HG03469 (cell line): Measurements from ENCODE around the gene NOTCH3.

Experiments
- ATAC-seq: cut with Tn5 transposase; IDR thresholded peaks from one replicate; pipeline ENCODE4 v1.9.1; 2021; ENCODE audit warnings: mild to moderate bottlenecking, moderate library complexity, moderate number of reproducible peaks; ENCODE audit not compliant: unreplicated experiment

The NOTCH3 gene

GRCh38 chr19:15170345-15170744, 30.4 kb downstream of the NOTCH3 start:
- ATAC-seq = no peak

GRCh38 chr19:15169541-15170285, 31.1 kb downstream of the NOTCH3 start:
- no peak for ATAC-seq

GRCh38 chr19:15166700-15167099, 34.1 kb downstream of the NOTCH3 start:
- ATAC-seq = no peak

- ATAC-seq = no peak
Measured at GRCh38 chr19:15161028-15161984, 39.5 kb downstream of the NOTCH3 start.

GRCh38 chr19:15159251-15159650, 41.5 kb downstream of the NOTCH3 start:
- ATAC-seq = no peak

GRCh38 chr19:15156391-15156790, 44.4 kb downstream of the NOTCH3 start:
- no peak for ATAC-seq

- no peak for ATAC-seq
Measured at GRCh38 chr19:15155296-15155695, 45.5 kb downstream of the NOTCH3 start.

- no peak for ATAC-seq
Measured at GRCh38 chr19:15154002-15154612, 46.7 kb downstream of the NOTCH3 start.

- ATAC-seq = no peak
Measured at GRCh38 chr19:15149737-15150136, 51.1 kb downstream of the NOTCH3 start.

- no peak for ATAC-seq
Measured at GRCh38 chr19:15147090-15147489, 53.7 kb downstream of the NOTCH3 start.

GRCh38 chr19:15144046-15144646, 56.6 kb downstream of the NOTCH3 start:
- ATAC-seq = no peak

GRCh38 chr19:15142313-15142712, 58.5 kb downstream of the NOTCH3 start:
- no peak for ATAC-seq

- ATAC-seq = no peak
Measured at GRCh38 chr19:15141143-15141542, 59.7 kb downstream of the NOTCH3 start.

- no peak for ATAC-seq
Measured at GRCh38 chr19:15138427-15138826, 62.4 kb downstream of the NOTCH3 start.

- no peak for ATAC-seq
Measured at GRCh38 chr19:15137777-15138176, 63.0 kb downstream of the NOTCH3 start.

GRCh38 chr19:15136234-15136954, 64.4 kb downstream of the NOTCH3 start:
- no peak for ATAC-seq

GRCh38 chr19:15129856-15130585, 70.8 kb downstream of the NOTCH3 start:
- no peak for ATAC-seq

- ATAC-seq = no peak
Measured at GRCh38 chr19:15128162-15128770, 72.5 kb downstream of the NOTCH3 start.
